Nephron progenitor cell (in vitro differentiated cells): ENCODE results near the gene UVRAG.

Source experiments
- DNase-seq: peaks from one replicate; pipeline ENCODE4 v3.0.0; 2021
- H3K27ac Mint-ChIP-seq: 2 replicates; pipeline ENCODE4 v1.8.0; 2021; ENCODE audit warnings: mild to moderate bottlenecking, moderate library complexity, mixed read lengths
- H3K27me3 Mint-ChIP-seq: 2 replicates; pipeline ENCODE4 v1.8.0; 2021; ENCODE audit warnings: mild to moderate bottlenecking, low read depth, mixed read lengths; ENCODE audit not compliant: poor library complexity
- H3K36me3 Mint-ChIP-seq: 2 replicates; pipeline ENCODE4 v1.8.0; 2021; ENCODE audit warnings: low read depth, mixed read lengths
- H3K4me1 Mint-ChIP-seq: 2 replicates; pipeline ENCODE4 v1.8.0; 2021; ENCODE audit warnings: mixed read lengths
- H3K4me3 Mint-ChIP-seq: 2 replicates; pipeline ENCODE4 v1.8.0; 2021; ENCODE audit warnings: mild to moderate bottlenecking, moderate library complexity, mixed read lengths
- H3K9me3 Mint-ChIP-seq: 2 replicates; pipeline ENCODE4 v1.8.0; 2021; ENCODE audit warnings: mild to moderate bottlenecking, moderate library complexity, mixed read lengths
- TF ChIP-seq, protein P1 (sequence below): fragments of 200-600 bp; sonication (generic); IDR thresholded peaks from 2 replicates; pipeline ENCODE4 v1.5.0; 2021; ENCODE audit warnings: antibody characterized with exemption

The UVRAG gene

DNA sequence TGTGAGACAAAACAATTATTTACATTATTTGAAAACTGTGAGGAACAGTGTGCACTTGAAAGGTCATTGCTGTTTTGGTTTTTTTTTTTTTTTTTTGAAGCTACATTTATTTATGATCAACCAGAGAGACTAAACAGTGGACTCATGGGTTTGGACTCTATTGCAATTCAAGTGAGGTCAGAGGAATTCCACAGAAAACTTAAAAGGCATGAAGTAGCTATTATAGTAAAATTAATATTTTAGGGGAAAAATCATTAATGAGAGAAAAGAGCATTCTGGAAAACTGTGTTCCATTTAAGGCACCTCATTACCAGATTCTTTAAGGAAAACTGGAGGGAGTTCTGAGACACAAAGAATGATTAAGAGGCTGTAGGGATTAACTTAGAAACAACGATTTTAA, 288.4 kb downstream of the UVRAG start:
- TF ChIP-seq, protein P1, sequence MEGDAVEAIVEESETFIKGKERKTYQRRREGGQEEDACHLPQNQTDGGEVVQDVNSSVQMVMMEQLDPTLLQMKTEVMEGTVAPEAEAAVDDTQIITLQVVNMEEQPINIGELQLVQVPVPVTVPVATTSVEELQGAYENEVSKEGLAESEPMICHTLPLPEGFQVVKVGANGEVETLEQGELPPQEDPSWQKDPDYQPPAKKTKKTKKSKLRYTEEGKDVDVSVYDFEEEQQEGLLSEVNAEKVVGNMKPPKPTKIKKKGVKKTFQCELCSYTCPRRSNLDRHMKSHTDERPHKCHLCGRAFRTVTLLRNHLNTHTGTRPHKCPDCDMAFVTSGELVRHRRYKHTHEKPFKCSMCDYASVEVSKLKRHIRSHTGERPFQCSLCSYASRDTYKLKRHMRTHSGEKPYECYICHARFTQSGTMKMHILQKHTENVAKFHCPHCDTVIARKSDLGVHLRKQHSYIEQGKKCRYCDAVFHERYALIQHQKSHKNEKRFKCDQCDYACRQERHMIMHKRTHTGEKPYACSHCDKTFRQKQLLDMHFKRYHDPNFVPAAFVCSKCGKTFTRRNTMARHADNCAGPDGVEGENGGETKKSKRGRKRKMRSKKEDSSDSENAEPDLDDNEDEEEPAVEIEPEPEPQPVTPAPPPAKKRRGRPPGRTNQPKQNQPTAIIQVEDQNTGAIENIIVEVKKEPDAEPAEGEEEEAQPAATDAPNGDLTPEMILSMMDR, result no peak
- peaks cover 9% of the 10 kb centered on the region for H3K9me3 Mint-ChIP-seq

DNA sequence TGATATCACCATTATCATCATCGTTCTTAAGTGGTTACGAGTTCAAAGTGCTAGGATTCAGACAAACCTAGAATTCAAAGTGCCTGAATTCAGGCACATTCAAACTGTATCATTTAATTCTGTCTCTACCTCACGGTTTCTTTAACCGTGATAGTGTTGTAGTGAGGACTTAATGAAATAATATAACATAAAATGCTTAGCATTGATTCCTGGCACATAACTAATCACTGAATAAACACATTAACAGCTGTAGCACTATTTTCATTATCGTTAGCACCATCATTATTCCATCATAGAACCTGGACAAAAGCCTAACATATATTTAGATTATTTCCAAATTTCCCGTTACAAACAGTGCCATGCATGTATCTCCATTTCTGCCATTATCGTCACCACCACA, 289.3 kb downstream of the UVRAG start:
- H3K4me3 Mint-ChIP-seq, result no peak overlapping the region
- H3K36me3 Mint-ChIP-seq, result peaks cover 24% of the 10 kb centered on the region
- TF ChIP-seq, protein P1, result no peak
- peaks cover 9% of the 10 kb centered on the region for H3K9me3 Mint-ChIP-seq
- no peaks in the 10 kb centered on the region for H3K27me3 Mint-ChIP-seq
- H3K4me1 Mint-ChIP-seq, result no peaks in the 10 kb centered on the region
- DNase-seq, result no peak
- no peak overlapping the region for H3K27ac Mint-ChIP-seq

More for the DNA sequence above, 288.4 kb downstream of the UVRAG start:
- Mint-ChIP-seq H3K4me1 (no peaks in the 10 kb centered on the region), H3K4me3 (no peak overlapping the region), H3K27me3 (no peaks in the 10 kb centered on the region), H3K27ac (no peak overlapping the region), H3K36me3 (peaks cover 24% of the 10 kb centered on the region)
- DNase-seq, result no peak

DNA sequence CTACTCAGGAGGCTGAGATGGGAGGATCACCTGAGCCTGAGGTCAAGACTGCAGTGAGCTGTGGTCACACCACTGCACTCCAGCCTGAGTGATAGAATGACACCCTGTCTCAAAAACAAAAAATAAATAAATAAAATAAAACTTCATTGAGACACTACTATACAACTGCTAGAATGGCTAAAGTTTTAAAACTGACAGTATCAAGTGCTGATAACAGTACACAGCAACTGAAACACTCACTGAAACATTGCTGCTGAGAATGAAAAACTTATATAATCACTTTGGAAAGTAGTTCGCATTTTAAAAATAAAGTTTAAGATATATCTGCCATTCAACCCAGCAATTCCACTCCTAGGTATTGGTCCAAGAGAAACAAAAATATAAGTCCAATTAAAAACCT, 290.6 kb downstream of the UVRAG start:
- H3K27ac Mint-ChIP-seq, result no peak overlapping the region

DNA sequence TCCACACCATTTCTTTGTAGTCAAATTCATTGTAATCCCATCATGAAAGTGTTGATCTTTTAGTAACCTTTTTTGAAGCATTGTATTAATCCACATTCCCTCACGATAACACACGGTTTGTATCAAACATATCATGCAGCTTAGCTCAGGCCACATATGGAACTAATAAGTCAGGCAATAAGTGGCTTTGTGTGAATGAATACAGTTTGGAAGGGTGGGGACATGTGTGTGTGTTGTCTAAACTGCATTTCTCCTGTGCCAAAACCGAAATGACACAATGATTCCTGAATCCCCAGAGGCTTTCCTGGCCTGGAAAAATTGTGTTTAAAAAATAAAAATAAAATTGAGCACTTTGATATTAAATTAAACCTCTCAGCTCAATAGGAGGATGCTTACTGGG, 293.0 kb downstream of the UVRAG start:
- Mint-ChIP-seq H3K27me3 (peaks cover 2% of the 10 kb centered on the region), H3K36me3 (peaks cover 22% of the 10 kb centered on the region), H3K4me3 (no peak overlapping the region), H3K4me1 (no peaks in the 10 kb centered on the region), H3K27ac (no peak overlapping the region), H3K9me3 (peaks cover 15% of the 10 kb centered on the region)
- TF ChIP-seq, protein P1, result no peak
- DNase-seq, result no peak

More for the DNA sequence above, 290.6 kb downstream of the UVRAG start:
- TF ChIP-seq, protein P1, result no peak
- H3K27me3 Mint-ChIP-seq, result no peaks in the 10 kb centered on the region
- no peak overlapping the region for H3K4me3 Mint-ChIP-seq
- no peak for DNase-seq
- H3K4me1 Mint-ChIP-seq, result no peaks in the 10 kb centered on the region
- peaks cover 9% of the 10 kb centered on the region for H3K9me3 Mint-ChIP-seq
- peaks cover 22% of the 10 kb centered on the region for H3K36me3 Mint-ChIP-seq

DNA sequence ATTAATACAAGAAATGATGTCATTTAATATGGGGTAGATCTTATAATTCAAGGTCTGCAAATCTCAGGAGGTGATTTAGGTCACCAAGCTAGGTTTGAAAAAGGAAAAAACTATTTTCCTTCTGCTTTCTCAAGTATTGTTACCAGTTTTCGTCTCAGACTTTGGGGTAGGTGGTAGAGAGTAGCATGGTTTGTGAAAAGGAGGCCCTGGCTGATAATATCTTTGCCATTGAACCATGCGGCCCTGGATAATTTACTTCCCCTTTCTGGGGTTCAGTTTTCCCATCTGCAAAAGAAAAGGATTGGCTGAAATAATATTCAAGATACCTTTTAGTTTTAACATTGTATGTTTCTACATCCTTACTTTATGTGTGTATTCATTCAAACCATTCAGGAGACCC, 299.2 kb downstream of the UVRAG start:
- TF ChIP-seq, protein P1, result no peak
- H3K36me3 Mint-ChIP-seq, result peaks cover 22% of the 10 kb centered on the region
- H3K4me3 Mint-ChIP-seq, result no peak overlapping the region
- no peaks in the 10 kb centered on the region for H3K4me1 Mint-ChIP-seq
- no peak for DNase-seq
- no peak overlapping the region for H3K27ac Mint-ChIP-seq
- H3K27me3 Mint-ChIP-seq, result peaks cover 5% of the 10 kb centered on the region
- peaks cover 11% of the 10 kb centered on the region for H3K9me3 Mint-ChIP-seq

DNA sequence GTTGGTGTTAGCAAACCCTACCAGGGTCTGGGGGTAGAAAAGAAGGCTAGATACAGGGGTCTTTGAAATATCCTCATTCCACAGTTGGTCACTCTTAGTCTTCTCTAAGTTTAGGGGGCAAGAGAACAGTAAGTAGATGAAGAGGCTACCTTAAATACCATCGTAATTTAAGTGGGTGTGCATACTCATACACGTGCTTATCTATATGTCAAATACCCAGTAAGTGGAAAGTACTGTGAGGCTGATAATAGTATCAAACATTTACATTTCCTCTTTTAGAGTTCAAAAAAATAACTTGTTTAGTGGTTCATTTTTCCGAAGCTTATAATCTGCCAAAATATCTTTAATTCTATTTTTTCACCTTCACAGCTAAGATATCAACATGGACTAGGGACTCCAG, 300.5 kb downstream of the UVRAG start:
- TF ChIP-seq, protein P1, result no peak
- no peak overlapping the region for H3K4me3 Mint-ChIP-seq
- no peak overlapping the region for H3K27ac Mint-ChIP-seq
- H3K36me3 Mint-ChIP-seq, result peaks cover 22% of the 10 kb centered on the region
- DNase-seq, result no peak
- H3K9me3 Mint-ChIP-seq, result peaks cover 11% of the 10 kb centered on the region
- no peaks in the 10 kb centered on the region for H3K4me1 Mint-ChIP-seq
- H3K27me3 Mint-ChIP-seq, result peaks cover 5% of the 10 kb centered on the region
